ENCODE results near the gene PDE7B. TPM values are rescaled to one million over a fixed set of nuclear protein-coding genes. Genes with fewer than 3 reads are reported as not detected.

PDE7B gene
- total RNA-seq, 3 donors from 2014 or later = 2.1 to 4.0 (median 2.2) TPM

GRCh38 chr6:135906972-135907465 is 55.5 kb downstream of the PDE7B start:
- intact Hi-C loops (cut with DNase I, micrococcal nuclease) = no loop called here
- no peaks in the 10 kb centered on the region for H3K9me3 ChIP-seq
- DNase-seq (no peak), ATAC-seq (no peak)
- TF ChIP-seq CTCF (IDR thresholded peaks at IDR 0.05) = no peak
- no peak overlapping the region for H3K4me3 ChIP-seq
- H3K4me1 ChIP-seq (ENCODE audit: low read depth) = no peaks in the 10 kb centered on the region
- H3K36me3 ChIP-seq (ENCODE audit: low read depth) = no peaks in the 10 kb centered on the region

GRCh38 chr6:135909737-135910387 is 58.4 kb downstream of the PDE7B start:
- Histone ChIP-seq H3K4me3 (no peak overlapping the region), H3K9me3 (no peaks in the 10 kb centered on the region), H3K4me1 (ENCODE audit: low read depth) (no peaks in the 10 kb centered on the region), H3K36me3 (ENCODE audit: low read depth) (no peaks in the 10 kb centered on the region)
- TF ChIP-seq CTCF (IDR thresholded peaks at IDR 0.05) = no peak
- ATAC-seq (peak; percentile 89), DNase-seq (peak; percentile 38 to 83 (median 47))
- intact Hi-C loops (cut with DNase I, micrococcal nuclease) = no loop called here

- ATAC-seq (no peak), DNase-seq (no peak)
- intact Hi-C loops (cut with DNase I, micrococcal nuclease) = no loop called here
- no peak for TF ChIP-seq CTCF (IDR thresholded peaks at IDR 0.05)
- Histone ChIP-seq H3K36me3 (ENCODE audit: low read depth) (no peaks in the 10 kb centered on the region), H3K9me3 (no peaks in the 10 kb centered on the region), H3K4me3 (no peak overlapping the region), H3K4me1 (ENCODE audit: low read depth) (no peaks in the 10 kb centered on the region)
Measured at GRCh38 chr6:135910790-135911618, 59.5 kb downstream of the PDE7B start.

GRCh38 chr6:135913785-135914184 is 62.3 kb downstream of the PDE7B start:
- no peak overlapping the region for H3K4me3 ChIP-seq
- no peaks in the 10 kb centered on the region for H3K9me3 ChIP-seq
- no peak for DNase-seq
- no peaks in the 10 kb centered on the region for H3K36me3 ChIP-seq (ENCODE audit: low read depth)
- no peaks in the 10 kb centered on the region for H3K4me1 ChIP-seq (ENCODE audit: low read depth)
- intact Hi-C loops (cut with DNase I, micrococcal nuclease) = no loop called here
- ATAC-seq = no peak
- no peak for TF ChIP-seq CTCF (IDR thresholded peaks at IDR 0.05)

GRCh38 chr6:135919026-135919425 is 67.5 kb downstream of the PDE7B start:
- intact Hi-C loops (cut with DNase I, micrococcal nuclease) = no loop called here
- no peak for ATAC-seq
- no peaks in the 10 kb centered on the region for H3K36me3 ChIP-seq (ENCODE audit: low read depth)
- H3K4me1 ChIP-seq (ENCODE audit: low read depth) = no peaks in the 10 kb centered on the region
- H3K4me3 ChIP-seq = no peak overlapping the region
- no peak for DNase-seq
- no peaks in the 10 kb centered on the region for H3K9me3 ChIP-seq
- TF ChIP-seq CTCF (IDR thresholded peaks at IDR 0.05) = no peak

Measured in mucosa of descending colon (tissue), 3 donors.